Activated T-cell treated with anti-CD3 and anti-CD28 coated beads, Interleukin-2, amount 50 U/mL, for 4 hours (primary cell): ENCODE data around the gene TPH2. TPM values are rescaled to one million over a fixed set of nuclear protein-coding genes. Genes with fewer than 3 reads are reported as not detected.

Source experiments
- ATAC-seq, 2 donors: fragments of 200-7000 bp; cut with Tn5 transposase; one replicate each; pipeline ENCODE4 v1.10.0; 2021
- DNase-seq: peaks from one replicate; pipeline ENCODE4 v3.0.0-alpha.2; 2020
- H3K27me3 Mint-ChIP-seq: one replicate; pipeline ENCODE4 v1.8.0; 2021; ENCODE audit warnings: low read depth, mixed read lengths
- H3K36me3 Mint-ChIP-seq: one replicate; pipeline ENCODE4 v1.8.0; 2022; ENCODE audit warnings: mixed read lengths; ENCODE audit not compliant: insufficient read depth
- H3K4me1 Mint-ChIP-seq: one replicate; pipeline ENCODE4 v1.8.0; 2021; ENCODE audit warnings: low read depth, mixed read lengths
- H3K4me3 Mint-ChIP-seq: one replicate; pipeline ENCODE4 v1.8.0; 2021; ENCODE audit warnings: mild to moderate bottlenecking, moderate library complexity, mixed read lengths
- H3K9me3 Mint-ChIP-seq: one replicate; pipeline ENCODE4 v1.8.0; 2021; ENCODE audit warnings: mixed read lengths
- total RNA-seq, 3 donors: library from RNA; stranded (reverse); gene quantifications; one replicate each; pipeline ENCODE4 v1.2.1, GENCODE V29; 2021

Gene TPH2
- total RNA-seq, 3 donors from 2014 or later = not detected

DNA sequence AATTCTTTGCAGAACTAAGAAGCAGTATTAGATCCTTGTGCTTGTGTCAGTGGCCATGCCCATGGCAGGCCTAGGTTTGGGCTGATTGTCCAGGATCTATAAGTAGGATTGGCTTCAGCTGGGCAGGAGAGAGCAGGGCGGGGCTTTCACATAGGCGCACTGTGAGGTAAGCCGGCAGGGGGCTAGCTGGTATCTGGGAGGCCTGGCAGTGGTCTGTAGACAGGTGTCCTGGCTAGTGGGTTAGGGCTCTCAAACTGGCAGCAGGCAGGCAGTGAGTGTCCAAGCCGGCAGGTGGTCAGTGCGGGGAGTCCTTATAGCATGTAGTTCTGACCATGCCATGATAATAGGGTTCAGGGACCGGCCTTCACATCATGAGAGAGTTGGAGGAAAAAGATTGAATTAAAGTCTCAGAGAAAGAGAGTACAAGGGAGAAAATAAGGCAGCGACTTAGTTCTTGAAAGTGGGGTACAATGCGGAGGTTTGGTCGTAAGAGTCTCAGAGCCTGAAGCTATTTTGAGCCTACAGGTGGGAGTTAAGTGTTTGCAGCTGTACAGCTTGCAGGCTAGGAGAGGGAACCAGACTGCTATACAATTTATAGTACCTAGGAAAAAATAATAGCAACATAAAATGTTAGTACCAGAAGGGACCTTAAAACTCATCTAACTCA lies 137.4 kb downstream of the TPH2 start:
- Mint-ChIP-seq H3K36me3 (no peaks in the 10 kb centered on the region), H3K9me3 (peaks cover 10% of the 10 kb centered on the region), H3K27me3 (no peaks in the 10 kb centered on the region), H3K4me3 (no peak overlapping the region), H3K4me1 (no peaks in the 10 kb centered on the region)
- ATAC-seq (no peak), DNase-seq (no peak)

DNA sequence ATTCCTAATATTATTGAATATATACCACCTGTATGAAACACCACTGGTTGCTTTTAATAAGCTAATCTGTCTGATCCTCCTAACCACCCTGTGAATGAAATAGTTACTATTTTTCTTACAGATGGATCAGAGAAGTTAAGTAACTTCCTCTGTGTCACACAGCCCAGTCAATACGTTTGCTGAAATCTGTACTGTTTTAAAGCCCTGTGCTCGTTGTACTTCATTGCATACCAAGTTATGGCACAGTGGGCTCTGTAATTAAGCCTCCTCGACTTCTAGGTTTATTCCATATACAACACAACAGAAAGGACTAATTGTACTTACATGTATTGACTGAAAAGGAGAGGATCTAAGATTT lies 137.9 kb downstream of the TPH2 start:
- Mint-ChIP-seq H3K4me3 (no peak overlapping the region), H3K4me1 (no peaks in the 10 kb centered on the region), H3K27me3 (no peaks in the 10 kb centered on the region), H3K36me3 (no peaks in the 10 kb centered on the region), H3K9me3 (peaks cover 6% of the 10 kb centered on the region)
- no peak for ATAC-seq
- no peak for DNase-seq

DNA sequence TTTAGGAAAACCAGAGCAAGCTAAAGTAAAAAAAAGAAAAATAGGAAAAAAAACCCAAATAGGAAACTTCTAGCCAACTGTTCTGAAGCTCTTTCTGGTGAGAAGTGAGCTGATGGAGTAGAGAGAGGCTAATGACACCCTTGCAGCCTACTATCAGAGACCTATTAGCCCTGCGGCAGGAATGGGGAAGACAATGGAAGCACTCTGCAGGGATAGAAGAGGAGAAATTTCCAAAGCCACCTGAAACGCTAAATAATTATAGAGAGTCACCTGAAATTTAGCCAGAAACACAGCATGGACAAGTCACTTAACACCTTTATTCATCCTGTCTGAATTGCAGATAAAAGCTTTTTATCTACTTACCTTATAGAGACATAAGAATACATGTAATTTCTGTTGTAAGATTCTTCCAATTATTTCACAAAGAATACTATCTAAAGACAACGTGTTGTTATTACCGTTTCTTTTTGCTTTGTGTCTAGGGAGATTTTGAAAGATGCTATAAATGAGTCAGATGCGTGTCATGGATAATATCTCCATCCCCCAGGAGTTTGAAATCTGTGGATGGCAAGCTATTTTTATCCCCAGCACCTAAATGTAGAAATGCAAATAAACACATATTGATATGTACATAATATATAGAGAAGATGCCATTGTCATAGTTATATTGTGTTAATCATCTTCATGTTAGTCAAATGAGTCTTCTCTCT lies 138.6 kb downstream of the TPH2 start:
- ATAC-seq (no peak), DNase-seq (no peak)
- Mint-ChIP-seq H3K27me3 (no peaks in the 10 kb centered on the region), H3K36me3 (no peaks in the 10 kb centered on the region), H3K4me1 (no peaks in the 10 kb centered on the region), H3K4me3 (no peak overlapping the region), H3K9me3 (peaks cover 1% of the 10 kb centered on the region)

DNA sequence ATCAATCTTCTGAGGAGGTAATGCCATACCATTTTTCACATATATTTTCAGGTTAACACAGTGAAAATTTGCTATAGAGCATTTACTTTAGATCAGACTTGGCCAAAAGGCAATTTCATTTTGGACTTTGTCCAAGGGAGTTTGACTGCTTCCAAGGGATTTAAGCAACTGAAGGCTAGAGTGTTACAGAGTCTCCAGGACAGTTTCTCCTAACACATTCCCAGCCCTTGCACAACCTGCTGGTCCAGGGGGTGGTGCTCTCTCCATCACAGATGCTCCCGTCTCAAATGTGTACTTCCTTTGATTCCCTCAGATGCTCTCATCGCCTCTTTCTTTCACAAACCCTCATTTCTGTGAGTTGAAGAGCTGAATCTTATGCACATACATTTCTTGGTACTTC lies 143.1 kb downstream of the TPH2 start:
- no peak for ATAC-seq
- H3K9me3 Mint-ChIP-seq = no peaks in the 10 kb centered on the region
- no peak for DNase-seq
- H3K4me3 Mint-ChIP-seq = no peak overlapping the region
- H3K4me1 Mint-ChIP-seq = no peaks in the 10 kb centered on the region
- peaks cover 3% of the 10 kb centered on the region for H3K27me3 Mint-ChIP-seq
- H3K36me3 Mint-ChIP-seq = no peaks in the 10 kb centered on the region

Other genes starting within 250 kb of the TPH2 start
- 10 to 100 TPM; 90.5 to 97.5 (median 92.4) TPM for gene RAB21, start 184.0 kb upstream of the TPH2 start, total RNA-seq
- 10 to 100 TPM; 26.2 to 31.2 (median 30.7) TPM for gene TBC1D15, start 99.1 kb upstream of the TPH2 start, total RNA-seq